CD4-positive, alpha-beta T cell treated with Interleukin-10 for 1 hour (primary cell): ENCODE results near the gene TDRD7.
"Not testable (repeated sequence)": the region's sequence is repeated elsewhere in the genome, so short reads cannot be mapped to it uniquely, and the experiment has no call there.

ENCODE experiments used
- DNase-seq: peaks from one replicate; pipeline ENCODE4 v3.0.0-alpha.2; 2020

The TDRD7 gene

DNA sequence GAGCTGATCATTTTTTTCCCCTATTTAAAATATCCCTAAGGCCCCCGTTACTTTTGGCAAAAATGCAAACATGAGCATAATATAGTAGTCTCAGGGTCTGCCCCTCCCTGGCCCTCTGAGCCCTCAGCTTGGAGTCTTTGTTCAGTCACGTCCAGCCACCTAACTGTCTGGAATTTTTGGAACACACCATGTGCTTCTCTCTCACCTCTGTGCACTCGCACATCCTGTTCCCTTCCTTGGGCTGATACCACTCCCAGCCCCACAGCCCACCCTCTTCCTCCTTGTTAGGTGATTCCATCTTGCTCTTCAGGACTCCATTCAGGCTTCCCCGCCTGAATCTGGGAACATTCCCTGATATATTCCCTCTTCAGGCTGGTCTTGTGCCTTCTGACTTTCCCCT lies 16.0 kb downstream of the TDRD7 start:
- DNase-seq, result no peak

DNA sequence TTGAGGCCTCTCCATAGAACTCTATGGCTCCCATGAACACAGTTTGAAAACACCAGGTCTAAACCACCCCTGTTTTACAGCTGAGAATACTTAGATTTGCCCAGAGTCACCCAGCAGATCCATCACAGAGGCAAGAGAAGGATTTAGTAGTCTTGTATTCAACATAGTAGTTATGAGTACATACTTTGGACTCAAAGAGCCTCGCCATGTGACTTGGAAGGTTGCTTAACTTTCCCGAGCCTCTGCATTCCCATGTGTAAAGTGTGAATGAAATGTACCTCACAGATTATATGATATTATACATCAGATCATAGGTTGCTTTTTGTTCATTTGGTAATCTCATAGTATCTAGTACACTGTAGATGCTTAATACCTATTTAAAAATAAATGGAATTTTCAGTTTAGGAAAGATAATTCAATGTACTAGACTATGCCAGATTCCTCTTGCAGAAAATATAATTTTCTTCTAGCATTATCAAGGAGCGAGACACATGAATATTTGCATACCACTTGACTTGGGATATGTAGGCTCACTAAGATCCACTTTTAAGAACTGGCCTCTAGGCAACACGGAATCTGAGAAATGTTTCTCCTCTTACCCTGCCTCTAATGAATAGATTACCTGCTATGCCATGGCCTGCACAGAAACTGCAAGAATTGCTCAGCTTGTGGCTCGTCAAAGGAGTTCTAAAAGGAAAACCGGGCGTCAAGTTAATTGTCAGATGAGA lies 18.6 kb downstream of the TDRD7 start:
- DNase-seq, result no peak

DNA sequence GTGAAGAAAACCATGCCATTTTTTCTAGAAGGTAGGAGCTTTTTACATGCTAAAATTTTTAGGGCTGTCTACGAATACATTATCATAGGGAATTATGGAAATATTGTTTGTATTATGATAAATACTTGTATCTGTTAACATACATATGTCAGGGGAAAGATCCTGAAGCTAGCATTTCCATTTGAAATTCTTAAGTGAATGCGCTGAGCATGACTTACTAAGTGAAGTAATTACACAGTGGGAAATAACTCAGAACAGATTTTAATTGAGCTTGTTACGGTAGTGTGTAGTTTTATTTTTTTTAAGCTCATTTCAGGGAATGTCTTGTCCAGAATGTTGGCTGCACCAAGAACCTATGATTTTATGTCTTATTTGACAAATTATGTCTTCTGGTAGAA lies 19.1 kb downstream of the TDRD7 start:
- DNase-seq, result no peak

GRCh38 chr9:97431549-97432143 lies 19.8 kb downstream of the TDRD7 start:
- DNase-seq, result no peak

DNA sequence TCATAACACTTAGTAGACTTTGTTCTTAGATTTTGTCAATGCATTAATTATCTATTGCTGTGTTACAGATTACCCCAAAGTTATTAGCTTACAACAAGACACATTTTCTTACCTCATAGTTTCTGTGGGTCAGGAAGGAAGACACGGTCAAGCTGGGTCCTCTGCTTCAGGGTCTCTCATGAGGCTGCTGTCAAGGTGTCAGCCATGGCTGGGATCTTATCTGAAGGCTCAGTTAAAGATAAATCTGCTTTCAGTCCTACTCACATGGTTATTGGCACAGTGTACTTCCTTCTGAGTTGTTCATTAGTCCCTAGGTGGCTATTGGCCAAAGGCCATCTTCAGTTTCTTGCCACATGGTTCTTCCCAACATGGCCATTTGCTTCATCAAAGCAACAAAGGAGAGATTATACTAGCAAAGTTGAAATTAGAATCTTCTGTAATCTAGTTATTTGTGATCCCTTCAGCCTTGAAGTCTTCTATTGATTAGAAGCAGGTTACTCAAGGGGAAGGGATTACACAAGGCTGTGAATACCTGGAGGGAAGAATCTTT lies 25.2 kb downstream of the TDRD7 start:
- no peak for DNase-seq

- no peak for DNase-seq
Observed at GRCh38 chr9:97438257-97438656, 26.4 kb downstream of the TDRD7 start.

DNA sequence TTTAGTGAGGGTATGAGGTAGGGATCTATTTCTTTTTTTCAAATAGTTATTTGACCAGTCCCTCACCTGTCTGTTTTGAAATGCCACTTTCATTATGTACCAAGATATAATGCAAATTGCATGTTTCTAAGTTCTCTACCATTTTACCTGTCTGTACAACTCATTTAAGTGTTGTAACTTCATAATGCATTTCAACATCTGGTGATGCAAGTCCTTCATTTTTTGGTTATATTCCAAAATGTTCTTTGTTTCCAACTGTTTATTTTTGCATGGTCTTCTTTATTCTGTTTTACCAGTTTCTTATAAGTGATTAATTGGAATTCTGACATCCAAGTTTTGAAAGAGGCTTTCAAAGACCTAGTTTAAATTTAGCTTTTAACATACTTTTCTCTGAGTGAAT lies 26.8 kb downstream of the TDRD7 start:
- DNase-seq, result no peak

DNA sequence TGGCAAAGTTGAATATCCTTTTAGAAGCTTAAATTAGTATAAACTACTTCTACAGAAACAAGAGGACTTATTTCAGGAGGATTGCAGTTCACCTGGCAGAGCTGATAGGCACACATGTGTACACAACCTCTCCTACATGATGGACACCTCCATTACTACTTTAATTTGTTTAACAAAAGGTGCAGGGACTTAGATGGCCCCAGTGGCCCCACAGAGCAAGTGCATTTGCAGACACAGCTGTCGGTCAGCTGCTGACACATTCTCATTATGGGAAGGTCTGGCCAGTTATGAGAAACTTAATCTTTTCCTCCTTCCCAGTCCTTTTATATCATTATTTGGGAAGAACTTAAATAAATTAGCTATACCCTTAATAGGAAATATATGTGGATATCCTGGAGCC lies 28.3 kb downstream of the TDRD7 start:
- no peak for DNase-seq

GRCh38 chr9:97441729-97442128 lies 29.8 kb downstream of the TDRD7 start:
- no peak for DNase-seq

DNA sequence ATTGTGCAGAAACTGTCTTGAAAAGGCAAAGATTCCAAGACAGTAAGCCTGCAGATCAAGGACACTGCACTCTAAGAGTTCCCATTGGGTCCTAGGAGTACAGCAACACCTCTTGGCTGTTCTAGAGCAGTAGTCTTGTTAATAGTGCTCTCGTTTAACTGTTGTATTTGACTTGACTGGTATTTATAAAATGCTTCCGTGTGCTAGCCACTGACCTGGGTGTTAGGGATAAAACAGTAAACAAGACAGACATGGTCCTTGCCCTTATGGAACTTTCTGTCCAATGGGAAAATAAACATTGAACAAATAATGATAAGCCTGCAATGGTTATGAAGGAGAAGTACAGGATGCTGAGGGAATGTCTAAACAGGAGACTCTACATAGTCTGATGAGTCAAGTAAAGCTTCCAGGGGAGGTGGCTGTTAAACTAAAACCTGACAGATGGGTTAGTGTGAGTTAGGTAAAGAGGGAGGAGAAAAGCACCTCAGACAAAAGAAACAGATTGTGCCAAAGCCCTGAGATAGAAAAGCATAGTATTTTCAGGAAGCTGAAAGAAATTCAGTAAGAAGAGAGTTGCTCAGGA lies 33.3 kb downstream of the TDRD7 start:
- DNase-seq, result no peak

DNA sequence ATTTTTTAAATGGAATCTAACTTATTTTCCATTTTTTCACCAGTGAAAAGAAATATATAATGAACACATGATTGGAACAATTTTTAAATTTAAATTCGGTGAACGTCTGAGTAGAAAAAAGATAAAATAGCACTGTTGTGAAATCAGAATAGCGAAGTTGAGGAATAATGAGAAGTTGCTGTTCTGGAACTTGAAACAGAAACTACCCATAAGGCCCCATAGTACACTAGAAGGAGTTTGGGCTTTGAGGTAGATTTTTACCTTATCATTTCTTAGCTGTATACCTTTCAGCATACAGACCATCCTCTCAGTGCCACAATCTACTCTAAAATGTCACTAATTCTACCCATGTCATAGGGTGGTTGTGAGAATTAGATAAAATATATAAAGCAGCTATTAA lies 35.1 kb downstream of the TDRD7 start:
- DNase-seq, result no peak

- DNase-seq, result not testable (repeated sequence)
Observed at GRCh38 chr9:97453573-97453972, 41.7 kb downstream of the TDRD7 start.

- not testable (repeated sequence) for DNase-seq
Observed at GRCh38 chr9:97456841-97457240, 44.9 kb downstream of the TDRD7 start.

DNA sequence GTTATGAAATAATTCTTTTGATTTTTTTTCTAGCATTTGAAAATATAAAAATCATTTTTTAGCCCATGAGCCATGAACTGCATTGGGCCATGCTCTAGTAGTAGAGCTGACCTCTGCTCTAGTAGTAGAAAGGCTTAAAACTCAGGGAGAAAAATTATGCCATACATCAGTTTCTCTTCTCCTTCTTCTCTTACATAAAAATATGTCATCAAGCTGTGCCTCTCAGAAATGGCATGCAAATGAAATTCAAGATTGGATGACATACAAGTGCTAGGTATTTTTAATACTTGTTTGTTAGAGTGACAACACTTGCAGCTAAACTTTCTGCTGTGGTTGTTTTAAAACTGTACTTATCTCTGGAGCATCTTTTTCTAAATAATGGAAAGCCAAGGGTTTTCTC lies 47.4 kb downstream of the TDRD7 start:
- DNase-seq, result no peak

DNA sequence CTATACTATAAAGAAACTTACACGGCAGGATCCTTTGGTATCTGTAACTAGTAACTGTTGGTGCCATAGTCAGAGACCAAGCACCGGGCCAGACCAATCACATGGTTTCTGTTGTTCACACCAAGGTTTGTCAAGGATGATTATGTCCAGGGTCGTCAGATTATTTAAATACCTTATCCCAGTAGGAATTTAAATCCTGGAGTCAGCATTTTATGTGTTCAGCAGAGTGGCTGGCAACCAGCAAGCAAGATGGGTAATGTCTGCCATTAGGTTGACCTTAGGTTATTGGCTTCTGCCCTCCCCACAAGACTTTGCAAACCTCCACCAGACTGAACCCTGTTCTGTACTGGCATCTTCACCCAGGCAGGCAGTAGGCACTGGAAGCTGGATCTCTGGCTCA lies 50.3 kb downstream of the TDRD7 start:
- DNase-seq, result no peak

DNA sequence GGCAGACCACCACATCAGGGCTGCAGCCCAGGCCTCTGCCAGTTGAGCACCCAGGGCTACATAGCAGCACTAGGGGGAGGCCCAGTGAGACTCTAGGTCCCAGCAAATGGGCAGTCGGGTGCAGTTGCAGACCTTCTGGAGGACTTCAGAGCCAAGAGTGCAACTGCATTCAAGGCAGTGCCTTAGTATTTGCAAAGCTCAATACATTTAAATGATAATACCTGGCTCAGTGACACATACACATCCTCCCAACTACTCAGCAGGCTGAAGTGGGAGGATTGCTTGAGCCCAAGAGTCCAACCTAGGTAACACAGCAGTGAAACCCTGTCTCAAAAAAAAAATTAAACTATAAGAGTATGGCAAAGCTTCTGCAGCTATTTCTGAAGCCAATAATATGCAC lies 51.0 kb downstream of the TDRD7 start:
- DNase-seq, result no peak

DNA sequence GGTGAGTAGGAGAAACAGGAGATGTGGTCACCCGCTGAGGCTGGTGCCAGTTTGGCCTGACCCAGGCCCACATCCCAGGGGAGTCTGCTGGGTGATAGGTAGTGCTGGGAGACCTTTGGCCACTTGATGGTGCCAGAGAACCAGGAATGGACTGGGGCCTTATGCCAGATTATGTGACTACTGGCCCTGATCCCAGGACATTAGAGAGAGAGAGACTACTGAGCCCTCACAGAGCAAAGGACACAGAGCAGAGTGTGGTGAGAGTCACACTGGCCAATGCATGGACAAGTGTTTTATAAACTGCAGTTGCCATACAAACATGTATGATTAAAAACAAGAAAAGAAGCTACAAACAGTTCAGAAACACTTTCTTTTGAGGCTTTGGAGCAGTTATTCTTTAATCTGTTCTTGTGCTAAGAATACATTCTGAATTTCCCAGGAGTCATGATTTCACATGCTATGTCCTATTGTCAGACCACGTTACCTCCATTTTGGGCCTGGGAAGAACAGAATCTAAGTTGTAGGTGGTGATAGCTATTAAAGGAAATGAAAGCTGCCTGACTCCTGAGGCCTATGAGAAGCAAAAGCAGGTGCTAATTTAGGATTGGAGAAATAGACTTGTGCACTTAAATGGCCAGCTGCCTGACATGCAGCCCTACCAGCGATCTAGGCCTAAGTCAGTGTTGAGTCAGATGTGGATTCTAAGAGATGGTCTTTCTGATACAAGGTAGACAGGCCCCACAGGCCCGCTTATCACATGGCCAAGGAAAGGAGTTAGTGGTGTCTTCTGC lies 57.0 kb downstream of the TDRD7 start:
- DNase-seq, result peak; percentile 30

DNA sequence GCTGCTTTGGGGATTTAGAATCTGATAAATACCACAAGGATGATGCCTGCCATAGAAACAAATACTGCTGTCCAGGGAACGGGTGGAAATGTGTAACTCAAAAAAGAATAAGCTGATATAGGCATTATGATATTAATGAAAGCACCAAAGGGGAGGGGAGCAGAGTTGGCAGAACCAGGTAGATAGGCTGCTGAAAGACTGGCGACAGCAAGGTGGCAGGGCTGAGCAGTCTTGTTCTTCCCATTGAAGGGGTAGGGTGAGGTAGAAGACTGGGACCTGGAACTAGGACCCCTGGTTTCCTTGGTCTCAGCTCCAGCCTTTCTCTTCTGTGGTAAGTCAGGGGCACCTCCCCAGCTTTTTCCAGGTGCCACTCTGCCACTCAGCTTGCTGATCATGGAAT lies 58.2 kb downstream of the TDRD7 start:
- DNase-seq, result no peak

DNA sequence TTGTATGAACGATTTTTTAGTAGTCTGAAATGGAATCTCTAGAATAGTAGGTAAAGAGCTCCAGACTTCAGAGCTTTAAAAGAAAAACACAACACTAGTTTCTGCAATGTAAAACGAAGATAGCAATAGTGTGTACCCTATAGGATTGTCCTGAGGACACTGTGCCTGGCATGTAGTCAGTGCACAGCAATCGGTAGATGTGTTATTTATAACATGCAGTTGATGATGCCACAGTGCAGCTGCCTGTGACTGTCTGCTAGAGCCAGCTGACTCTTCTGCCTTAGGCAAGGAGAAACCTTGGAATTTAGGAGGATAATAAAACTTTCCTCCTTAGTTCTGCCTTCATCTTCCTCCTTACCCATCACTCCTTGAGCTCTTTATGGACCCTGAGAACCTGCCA lies 61.8 kb downstream of the TDRD7 start:
- no peak for DNase-seq

DNA sequence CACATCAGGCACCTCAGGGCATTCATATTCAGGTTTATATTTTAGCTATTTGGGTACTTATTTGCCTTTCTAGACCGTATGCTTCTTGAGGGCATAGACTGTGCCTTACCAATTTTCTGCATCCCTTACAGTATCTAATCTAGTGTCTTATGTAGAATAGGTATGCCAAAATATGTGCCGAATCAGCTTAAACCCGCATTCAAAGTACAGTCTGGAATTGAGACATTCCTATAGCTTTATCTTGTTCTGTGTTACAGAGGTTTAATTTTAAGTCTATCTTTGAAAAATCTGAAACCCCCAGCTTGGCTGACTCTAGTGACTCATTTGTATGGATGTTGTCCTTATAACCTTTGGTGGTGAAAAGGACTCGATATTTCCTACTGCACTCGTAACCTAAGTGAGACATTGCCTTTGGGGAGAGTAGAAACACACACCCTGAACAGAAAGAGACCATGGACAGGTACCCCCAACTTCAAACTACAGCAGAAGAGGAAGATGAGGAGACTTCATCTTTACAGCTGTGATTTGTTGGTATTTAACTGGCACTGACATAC lies 62.6 kb downstream of the TDRD7 start:
- no peak for DNase-seq

DNA sequence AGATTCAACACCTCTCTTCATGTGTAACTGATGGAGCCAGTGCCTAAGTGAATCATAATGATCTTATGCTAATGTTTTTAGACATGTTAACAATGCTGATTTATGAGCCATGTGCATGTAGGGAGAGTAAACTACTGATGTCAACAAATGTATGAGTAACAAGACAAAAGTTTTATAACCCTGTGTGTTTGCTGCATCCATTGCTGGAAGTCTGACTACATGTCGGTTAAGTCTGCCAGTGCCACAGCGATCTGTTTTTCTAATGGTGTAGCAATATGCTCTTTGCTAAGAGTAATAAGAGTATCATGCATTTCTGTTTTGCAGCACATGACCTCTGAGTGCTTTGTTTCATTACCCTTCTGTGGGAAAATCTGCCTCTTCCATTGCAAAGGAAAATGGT lies 63.2 kb downstream of the TDRD7 start:
- DNase-seq, result no peak

DNA sequence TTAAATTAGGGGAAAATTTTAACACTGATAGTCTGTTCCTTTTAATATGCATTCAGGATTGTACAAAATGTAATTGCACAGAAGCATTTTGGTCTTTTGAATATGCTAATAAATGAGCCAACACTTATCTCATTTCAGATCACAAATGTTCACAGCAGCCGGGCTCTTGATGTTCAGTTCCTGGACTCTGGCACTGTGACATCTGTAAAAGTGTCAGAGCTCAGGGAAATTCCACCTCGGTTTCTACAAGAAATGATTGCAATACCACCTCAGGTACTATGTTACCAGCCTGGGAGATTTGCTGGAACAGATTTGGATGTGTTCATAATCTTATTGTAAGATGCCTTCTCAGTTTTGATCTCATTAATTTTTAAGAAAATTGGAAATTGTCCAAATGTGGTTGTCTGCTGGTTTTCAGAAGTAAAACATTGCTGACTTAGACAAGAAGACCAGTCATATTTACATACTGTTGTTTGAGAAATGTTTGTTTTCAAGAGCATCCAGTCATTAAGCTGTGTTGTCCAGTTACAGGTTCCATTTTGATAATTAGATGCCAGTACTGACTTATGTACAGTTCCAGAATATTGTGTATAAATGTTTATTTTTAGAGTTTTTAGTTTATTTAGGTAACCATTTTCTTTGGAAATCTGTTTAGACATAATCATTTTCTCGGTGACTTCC lies 66.5 kb downstream of the TDRD7 start:
- no peak for DNase-seq
